ENCODE measurements around the gene MMS19.
A peak's percentile ranks its signal among the peaks of the same experiment; 100 is the strongest.
"Not testable (repeated sequence)": the region's sequence is repeated elsewhere in the genome, so short reads cannot be mapped to it uniquely, and the experiment has no call there.

MMS19 gene

DNA sequence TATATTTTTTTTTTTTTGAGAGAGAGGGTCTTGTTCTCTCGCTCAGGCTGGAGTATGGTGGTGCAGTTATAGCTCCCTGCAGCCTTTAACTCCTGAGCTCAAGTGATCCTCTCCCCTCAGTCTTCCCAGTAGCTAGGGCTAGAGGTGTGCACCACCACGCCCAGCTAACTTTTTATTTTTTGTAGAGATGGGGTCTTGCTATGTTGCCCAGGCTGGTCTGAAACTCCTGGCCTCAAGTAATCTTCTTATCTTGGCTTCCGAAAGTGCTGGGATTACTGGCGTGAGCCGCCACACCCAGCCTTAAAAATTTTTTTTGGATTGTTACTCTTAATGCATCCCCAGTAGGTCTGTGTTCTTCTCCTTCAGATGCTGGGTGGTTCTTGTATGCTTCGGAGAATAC is 4.7 kb upstream of the MMS19 start:
- no peak for DNase-seq

DNA sequence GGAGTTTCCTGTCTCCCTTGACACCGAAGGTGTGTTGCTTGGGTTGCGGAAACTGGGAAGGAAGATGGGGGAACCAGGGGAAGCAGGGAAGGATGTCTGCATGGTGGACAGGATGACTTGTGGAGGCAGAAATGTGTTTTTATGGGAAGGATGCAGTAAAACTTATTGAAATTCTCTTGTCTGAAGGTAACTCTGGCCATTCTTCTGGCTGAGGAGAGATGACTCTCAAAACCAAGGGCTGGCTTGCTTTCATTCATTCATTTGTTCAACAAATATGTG is 2.0 kb upstream of the MMS19 start:
- DNase-seq: no peak

DNA sequence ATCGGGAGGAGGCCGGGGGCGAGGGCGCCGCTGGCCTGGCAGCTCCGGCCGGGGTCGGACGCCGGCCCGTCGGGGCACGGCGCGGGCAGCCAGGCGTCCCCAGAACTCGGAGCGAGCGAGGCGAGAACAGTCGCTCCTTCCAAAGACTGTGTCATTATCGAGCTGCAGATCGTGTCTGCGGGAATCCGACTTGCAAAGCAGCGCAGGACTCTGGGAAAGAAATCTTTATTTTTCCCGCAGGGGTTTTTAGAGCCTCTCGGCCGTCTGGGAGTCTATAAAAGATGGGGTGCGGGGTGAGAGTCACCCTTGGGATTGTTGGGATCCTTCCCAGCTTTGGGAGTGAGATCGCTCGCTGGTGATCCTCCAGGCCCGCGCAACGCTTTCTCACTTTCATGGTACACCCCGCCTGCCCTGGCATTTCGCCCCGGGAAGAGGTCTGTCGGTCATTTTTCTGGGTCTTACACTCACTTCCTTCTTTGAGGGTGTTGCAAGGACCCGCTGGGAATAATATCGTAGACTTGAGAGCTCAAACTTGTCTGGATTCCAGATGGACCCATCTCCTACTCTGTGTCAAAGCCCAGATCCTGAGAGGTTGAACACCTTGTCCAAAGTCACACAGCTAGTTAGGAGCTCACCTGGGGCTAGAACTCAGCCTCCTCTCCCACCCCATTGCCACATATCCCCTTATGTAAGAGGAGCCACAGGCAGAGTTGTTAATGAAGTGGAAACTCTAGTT is 1.5 kb upstream of the MMS19 start:
- no peak for DNase-seq

DNA sequence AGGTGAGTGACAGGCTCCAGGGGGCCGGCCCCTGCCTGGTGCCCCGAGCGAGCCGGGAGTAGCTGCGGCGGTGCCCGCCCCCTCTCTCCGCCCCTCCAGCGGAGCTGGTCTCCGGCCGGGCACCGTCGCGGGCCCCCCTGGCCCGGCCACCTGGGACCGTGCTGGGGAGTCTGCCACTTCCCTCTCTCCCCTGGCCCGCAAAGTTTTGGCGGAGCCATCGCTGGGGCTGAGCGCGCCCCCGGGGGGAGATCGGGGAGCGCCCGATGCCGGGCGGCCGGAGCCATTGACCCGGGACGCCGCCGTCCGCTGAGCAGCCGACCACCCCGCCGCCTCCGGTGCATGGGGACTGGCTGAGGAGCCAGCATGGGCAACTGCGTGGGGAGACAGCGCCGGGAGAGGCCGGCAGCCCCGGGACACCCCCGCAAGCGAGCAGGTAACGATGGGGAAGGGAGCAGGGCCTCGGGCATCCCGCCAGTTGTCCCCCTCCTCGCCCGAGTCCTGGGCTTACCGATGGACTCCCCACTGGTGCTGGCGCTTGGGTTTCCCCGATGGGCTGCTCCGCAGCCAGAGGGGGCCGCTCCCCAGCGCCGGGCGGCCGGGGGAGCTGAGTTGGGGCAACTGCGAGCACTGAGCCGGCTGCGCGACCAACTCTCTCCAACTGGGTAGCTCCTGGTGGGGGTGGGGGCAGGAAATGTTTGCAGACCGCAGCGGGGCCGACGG is 779 bp upstream of the MMS19 start, which contains the start of gene UBTD1:
Gene UBTD1, plus strand, starts transcription at position 84 of the 720 bp plus-strand sequence. Its CDS starts 280 bp downstream, at position 364.
- no peak for DNase-seq

DNA sequence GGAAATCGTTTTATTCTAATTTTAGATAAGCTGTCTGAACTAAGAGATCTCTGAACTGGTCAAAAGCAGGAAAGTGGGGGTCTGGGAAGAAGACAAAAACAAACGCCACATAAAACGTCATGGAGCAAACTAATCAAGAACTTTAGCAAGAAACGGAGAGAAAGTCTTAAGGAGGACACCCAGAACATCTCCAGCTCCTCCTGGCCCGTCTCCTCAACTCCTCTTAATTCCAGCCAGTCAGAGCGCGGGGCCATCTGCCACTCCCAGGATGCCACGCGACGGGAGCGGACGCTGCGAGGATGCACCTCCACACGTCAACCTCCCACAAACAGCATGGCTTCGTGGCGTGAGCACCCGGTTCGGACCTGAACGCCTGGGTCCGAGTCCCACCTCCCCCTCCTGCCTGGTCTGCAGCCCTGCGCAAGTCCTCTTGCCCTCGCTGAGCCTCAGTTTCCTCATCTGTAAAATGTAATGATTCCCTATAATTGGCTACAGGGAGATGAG is 598 bp downstream of the MMS19 start:
- DNase-seq: peak; percentile 15

DNA sequence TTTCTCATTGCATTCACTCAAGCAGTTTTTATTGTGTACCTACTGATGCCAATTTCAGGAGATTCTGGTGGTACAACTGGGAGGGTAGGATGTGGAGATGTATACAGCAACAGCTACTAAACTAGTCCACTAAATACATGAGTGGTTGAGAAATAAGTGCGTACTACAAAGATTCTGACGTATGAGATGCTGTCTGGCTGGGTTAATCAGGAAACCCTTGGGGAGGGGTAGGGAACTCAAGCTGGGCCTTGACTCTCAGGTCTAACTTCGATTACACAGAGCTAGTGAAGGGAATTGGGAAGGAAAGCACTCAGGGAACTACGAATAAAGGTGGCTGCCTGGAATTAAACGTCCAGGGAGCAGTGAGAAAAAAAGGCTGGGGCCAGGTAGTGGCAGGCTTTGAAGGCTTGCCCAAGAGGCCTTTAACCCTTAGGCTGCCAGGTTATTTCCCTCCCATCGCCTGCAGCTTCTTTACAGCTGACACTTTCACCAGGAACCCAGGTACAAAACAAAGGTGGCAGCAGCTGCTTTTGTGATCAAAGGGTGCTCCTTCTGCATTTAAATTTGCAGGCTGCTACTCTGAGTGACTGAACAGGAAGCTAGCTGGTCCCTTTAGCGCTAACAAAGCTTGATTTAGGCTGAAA is 3.2 kb downstream of the MMS19 start:
- DNase-seq: no peak

DNA sequence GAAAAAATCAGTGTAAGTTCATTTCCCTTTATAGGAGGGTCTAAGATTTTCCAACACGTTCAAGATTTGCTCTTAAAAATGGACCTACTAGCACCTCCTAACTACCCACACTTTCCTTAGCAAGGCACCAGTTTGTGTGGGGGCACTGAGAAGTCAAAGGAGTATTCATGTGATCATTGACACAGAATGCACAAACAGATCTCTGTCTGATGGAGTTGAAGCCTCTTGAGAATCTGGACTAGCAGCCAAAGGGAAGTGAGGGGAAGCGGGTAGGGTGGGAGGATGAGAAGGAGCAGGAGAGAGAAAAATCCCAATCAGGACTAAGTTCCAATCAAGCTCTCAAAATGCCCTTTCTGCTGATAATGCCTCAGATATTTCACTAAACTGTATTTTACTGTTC is 4.1 kb downstream of the MMS19 start:
- no peak for DNase-seq

DNA sequence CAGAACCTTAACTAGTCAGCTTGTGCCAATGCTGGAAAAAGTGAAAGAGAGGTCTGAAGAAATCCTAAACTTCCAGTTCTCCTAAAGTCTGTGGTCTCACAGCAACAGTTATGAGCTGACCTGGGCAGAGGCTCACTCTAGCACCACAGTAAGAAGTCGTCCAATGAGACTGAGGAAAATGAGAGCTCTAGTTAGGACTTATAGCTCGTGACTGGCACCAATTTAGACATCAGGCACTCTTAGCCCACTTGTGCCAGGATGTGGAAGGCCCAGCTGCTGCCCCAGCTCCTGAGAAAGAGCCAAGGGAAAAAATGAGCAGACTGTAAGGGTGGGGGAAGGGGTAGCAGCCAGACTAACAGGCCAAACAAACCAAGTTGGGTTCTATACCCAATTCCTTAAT is 7.6 kb downstream of the MMS19 start:
- DNase-seq: no peak

DNA sequence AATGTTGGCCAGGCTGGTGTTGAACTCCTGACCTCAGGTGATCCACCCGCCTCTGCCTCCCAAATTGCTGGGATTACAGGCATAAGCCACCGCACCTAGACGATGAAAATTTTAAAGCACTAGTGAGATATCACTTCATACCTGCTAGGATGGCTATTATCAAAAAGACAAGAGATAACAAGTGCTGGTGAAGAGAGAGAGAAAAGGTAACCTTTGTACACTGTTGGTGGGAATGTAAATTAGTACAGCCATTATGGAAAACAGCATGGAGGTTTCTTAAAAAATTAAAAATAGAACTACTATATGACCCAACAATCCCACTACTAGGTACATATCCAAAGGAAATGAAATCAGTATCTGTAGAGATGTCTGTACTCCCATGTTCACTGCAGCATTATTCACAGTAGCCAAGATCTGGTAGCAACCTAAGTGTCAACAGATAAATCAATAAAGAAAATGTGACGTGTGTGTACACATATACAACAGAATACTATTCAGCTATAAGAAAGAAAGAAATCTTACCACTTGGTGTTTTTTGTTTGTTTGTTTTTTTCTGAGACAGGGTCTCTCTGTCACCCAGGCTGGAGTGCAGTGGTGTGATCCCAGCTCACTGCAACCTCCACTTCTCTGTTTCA is 12.5 kb downstream of the MMS19 start:
- no peak for DNase-seq

DNA sequence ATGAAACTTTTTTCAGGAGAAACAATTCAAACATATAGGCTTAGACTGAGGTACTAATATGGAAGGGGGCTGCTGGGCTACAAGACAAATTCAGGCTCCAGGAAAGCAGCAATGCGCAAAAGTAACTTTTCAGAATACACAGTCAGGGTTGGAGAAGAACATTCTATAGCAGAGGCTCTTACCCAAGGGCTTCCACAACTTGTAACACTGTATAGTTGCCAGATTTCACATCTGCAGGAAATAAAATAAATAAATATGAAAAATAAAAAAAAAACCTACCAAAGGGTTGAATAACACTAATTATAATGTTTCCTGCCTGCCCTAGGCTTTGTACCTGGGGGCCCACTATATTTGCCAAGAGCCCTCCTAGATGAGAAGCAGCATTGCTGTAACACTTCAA is 14.3 kb downstream of the MMS19 start:
- DNase-seq: no peak

DNA sequence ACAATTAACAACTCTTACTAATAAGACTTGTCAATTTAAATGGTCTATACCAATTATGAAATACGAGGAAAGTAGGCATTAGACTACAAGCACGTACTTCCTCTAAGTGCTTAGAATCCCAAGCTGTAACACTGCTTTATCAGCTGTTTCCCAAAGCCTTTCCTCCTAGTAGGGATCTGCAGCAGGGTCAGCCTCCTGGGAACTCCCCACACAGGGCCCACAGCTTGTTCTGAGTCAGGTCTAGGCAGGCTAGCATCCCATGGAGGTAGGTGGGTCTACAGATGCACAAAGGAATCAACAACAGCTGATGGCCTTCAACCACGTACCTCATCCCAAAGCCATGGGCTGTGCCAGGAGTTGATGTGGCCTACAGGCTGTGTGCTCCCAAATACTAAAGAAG is 14.7 kb downstream of the MMS19 start:
- no peak for DNase-seq

DNA sequence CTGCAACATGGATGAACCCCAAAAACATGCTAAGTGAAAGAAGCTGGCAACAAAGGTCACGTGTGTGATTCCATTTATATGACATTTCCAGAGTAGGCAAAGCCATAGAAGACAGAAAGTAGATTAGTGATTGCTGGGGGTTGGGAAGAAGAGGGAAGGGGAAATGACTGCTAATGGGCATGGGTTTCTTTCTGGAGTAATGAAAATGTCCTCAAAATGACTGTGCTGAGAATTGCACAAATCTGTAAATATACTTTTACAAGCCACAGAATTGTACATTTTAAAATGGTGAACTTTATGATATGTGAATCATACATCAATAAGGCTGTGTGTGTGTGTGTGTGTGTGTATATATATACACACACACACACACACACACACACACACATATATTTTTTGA is 15.8 kb downstream of the MMS19 start:
- no peak for DNase-seq

DNA sequence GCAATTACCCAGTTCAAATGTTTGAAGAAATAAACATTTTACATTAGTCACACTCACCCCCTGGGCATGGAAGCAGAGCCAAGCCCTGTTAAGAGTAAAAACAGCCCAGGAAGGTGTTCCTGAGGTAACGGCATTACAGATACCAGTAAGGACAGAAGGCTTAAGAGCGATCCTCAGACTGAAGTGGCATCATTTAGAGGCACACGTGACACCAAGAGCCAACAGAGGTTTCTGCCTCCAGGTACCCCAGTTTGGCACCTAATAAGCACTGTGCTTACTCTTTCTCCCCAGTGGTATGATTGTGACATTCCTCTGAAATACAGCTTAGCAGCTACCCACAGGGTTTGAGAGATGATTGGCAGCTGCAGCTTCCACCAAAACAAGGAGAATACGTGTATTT is 17.2 kb downstream of the MMS19 start:
- DNase-seq: no peak

DNA sequence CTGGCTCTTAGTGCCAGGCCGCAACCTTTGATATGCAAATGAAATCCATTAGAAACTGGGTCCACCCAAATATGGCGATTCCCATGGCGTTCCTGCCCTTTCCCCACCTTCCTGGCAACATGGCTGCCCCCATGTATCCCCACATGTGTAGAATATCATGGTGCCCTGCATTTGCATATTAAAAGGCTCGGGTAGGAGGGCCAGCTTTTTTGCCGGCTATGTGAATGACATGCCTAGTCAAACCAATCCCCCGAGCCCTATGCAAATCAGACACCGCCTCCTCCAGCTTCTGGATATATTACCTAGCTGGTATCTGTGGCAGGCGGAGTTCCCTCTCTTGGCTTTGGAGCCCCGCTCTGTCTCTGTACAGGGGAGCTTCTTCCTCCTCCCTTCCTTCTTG is 18.3 kb downstream of the MMS19 start:
- DNase-seq: no peak

DNA sequence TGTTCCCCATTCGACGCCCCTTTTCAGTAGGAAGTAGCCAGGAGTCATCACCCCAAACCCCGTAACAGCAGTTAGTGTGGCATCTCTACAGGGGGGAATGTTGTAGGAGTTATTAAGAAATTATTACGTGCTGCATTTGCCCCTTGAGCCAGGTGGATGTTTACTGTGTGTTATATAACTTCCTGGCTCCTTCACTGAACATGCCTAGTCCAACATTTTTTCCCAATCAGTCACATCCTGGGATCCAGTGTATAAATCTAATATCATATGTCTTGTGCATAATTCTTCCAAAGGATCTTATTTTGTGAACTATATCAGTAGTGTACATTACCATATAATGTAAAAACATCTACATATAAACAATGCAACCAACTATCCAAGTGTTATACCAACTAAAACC is 18.8 kb downstream of the MMS19 start:
- DNase-seq: not testable (repeated sequence)

DNA sequence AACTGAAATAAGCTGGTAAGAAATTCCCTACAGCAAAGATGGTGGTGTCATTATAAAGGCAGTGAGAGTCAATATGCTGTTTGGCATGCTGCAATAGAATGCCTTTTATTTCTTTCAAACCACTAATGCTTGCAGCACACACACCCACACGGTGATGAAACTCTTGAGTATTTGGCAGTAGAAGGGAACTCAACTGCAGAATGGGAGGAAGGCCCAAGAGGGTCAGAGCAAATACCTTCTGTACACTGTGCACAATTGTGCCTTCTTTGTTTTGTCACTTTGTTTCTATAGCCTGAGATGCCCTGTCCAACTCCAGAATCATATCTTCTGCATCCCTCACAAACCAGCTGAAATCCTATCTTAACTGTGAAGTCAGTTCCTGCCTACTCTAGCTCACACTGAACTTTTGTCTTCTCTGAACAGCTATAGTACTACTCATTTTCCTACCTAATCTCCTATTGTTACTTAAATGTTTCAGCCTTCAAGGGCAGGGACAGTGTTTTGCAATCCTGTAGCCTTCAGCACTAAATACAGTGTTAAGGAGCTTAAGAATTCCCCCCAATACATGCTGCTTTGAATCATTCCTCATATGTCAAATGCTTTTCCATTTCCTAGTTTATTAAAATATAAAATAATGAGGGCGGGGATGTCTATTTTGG is 22.2 kb downstream of the MMS19 start:
- no peak for DNase-seq

DNA sequence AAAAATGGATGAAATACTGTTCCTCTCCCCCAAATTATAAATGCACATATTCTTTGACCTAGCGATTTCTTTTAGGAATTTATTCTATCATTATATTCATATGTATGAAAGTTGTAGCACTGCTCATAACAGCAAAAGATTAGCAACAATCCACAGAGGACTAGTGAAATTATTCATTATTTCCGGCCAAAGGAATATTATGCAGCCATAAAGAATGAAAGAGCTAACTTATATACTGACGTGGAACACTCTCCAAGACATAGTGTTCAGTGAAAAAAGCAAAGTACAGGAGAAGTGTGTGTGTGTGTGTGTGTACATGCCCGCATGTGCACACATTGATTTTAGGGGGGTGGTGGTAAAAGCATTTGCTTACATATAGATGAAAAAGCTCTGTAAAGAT is 23.3 kb downstream of the MMS19 start:
- no peak for DNase-seq

DNA sequence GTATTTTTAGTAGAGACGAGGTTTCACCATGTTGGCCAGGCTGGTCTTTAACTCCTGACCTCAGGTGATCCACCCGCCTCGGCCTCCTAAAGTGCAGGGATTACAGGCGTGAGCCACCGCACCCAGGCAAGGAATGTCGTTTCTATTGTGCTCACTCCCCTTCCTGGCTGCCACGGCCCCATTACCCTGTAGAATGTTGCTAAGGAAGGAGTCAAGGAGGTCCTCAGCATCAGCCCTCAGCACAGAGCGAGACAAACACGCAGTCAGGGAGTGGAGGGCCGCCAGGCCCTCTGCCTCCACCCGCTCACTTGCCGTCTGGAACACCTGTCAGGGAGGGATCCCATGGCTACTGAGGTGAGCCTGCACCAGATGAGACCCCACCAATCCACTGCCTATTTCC is 29.4 kb downstream of the MMS19 start:
- not testable (repeated sequence) for DNase-seq

DNA sequence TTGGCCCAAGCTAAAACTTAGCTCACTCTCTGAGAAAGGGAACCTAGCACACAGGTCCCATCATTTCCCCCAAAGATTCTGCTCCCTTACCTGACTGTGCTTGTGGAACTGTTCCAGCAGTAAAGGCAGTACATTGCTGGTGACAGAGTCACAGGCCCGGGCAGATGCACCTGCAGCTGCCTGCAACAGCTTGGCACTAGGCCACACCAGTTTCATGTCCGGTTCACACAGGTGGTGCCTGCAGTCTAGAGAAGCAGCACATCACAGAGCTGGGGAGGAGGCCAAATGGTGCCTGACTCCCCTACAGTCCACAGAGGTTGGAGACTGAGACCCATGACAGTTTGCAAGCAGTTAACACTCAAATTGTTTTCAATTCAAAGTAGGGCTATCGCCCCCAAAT is 30.1 kb downstream of the MMS19 start:
- DNase-seq: peak; percentile 29

DNA sequence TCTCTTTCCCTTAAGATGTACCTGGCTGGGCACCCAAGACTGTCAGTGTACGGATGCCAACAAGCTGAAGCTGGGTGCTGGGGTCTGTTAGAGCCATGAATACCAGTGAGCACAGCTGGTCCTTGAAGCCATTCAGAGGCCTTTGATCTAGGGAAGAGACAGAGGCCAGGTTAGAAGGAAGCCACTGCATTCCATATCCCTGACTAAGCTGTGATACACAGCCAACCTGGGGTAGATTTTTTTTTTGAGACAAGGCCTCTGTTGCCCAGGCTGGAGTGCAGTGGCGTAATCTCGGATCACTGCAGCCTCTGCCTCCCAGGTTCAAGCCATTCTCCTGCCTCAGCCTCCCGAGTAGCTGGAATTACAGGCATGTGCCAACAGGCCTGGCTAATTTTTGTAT is 31.5 kb downstream of the MMS19 start:
- no peak for DNase-seq

DNA sequence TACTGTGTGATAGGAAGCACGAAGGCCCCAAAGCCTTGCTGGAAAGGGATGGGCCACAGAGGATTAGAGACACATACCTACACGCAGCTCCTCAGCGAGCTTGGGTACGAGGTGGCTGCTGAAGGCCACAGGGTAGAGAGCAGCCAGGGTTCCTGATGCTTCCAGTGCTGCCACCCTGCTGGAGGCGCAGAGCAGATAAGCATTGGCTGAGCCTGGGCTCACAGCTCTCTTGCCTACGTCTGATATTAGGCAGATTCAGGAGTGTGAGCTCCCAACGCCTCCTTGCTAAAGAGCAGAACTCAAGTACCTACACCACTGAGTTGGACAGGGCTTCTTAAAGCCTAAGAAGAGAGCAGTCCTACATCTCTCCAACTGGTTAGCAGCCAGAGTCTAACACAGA is 32.2 kb downstream of the MMS19 start:
- no peak for DNase-seq

DNA sequence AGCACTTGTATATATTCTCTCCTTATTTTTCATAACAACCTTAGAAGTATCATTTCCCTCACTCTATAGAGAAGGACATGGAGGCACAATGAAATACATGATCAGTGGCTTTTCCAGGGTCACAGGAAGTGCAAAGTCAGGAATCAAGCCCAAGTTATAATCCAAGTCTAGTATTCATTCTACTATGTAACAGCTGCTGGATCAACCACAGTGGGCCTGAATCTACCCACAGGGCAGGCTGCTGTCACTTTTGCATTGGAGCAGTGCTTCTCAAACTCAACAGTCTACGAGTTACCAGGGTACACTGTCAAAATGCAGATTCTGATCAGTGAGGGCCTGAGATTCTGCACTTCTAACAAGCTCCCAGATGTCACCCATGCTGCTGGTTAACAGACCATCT is 34.0 kb downstream of the MMS19 start:
- no peak for DNase-seq
